ENCODE data around the gene HYAL1.
"Not testable (repeated sequence)": the region's sequence is repeated elsewhere in the genome, so short reads cannot be mapped to it uniquely, and the experiment has no call there.

Gene HYAL1

GRCh38 chr3:50294089-50294488 lies 9.3 kb downstream of the HYAL1 start:
- DNase-seq (ENCODE audit: low read depth), result no peak

GRCh38 chr3:50293079-50293801 lies 10.1 kb downstream of the HYAL1 start:
- no peak for DNase-seq (ENCODE audit: low read depth)

DNA sequence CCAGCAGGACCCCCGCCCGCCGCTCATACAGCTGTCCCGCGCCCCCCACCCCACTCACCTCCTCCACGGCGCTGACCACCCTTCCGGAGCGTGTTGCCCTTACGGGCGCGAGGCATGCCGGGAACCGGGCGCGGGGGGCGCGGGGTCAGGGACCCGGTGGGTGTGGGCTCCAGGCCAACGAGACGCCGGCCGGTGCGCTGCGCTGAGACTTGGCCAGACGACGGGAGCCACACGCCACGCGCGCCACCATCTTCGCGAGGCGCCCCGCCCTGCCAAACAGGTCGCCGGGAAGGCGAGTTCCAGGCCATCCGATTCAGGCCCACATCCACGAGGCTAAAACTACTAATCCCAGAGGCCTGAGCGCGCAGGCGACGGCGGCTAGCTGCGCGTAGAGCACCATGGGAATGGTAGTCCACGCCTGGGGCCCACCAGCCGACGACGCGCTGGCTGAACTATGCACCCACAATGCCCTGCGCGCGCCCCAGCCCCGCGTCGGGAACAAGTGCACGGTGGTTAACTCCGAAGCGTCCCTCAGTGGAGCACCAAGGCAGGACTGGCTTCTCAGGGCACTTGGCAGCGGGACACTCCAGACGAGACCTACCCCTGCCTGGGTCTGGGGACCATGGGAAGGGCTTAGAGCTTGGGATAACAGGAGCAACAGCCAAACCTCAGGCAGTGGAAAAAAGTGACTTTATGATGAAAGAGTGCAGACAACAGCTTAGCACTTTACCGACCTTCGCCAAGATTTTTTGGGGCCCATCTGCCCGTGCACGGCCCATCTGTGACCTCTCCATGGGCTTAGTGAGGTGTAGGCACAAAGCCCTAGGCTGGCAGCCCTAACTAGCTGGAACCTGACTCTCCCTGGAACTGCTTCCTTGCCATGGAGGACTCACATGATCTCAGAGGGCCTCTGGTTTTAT lies 11.0 kb downstream of the HYAL1 start, which contains the start of gene IFRD2:
Gene IFRD2 (minus strand): TSS at position 271 of the 920 bp plus-strand sequence. CDS start 155 bp downstream, at position 116.
- peak; percentile 94 for DNase-seq (ENCODE audit: low read depth)

DNA sequence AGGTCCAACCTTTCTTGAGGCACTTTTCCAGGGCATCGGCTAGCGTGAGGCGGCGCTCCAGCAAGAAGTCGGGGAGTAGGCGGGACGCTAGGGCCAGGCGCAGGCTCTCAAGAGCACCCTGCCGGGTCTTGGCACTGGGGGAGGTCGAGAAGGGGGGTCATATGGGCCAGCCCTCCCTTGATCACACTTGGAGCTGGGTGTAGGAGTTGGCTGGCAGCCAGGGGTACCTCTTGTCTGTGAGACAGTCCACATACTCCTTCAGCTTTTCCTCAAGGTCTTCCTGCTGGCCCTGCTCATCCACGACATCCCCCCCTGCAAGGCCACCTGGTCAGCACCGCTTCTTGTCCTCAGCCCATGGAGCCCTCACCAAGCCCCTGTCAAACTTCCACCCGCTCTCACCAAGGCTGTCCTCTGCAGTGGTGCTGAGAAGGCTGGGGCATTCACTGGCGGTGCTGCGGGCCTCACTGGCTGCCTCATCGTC lies 13.2 kb downstream of the HYAL1 start:
- DNase-seq (ENCODE audit: low read depth), result no peak

GRCh38 chr3:50289130-50289529 lies 14.2 kb downstream of the HYAL1 start:
- no peak for DNase-seq (ENCODE audit: low read depth)

DNA sequence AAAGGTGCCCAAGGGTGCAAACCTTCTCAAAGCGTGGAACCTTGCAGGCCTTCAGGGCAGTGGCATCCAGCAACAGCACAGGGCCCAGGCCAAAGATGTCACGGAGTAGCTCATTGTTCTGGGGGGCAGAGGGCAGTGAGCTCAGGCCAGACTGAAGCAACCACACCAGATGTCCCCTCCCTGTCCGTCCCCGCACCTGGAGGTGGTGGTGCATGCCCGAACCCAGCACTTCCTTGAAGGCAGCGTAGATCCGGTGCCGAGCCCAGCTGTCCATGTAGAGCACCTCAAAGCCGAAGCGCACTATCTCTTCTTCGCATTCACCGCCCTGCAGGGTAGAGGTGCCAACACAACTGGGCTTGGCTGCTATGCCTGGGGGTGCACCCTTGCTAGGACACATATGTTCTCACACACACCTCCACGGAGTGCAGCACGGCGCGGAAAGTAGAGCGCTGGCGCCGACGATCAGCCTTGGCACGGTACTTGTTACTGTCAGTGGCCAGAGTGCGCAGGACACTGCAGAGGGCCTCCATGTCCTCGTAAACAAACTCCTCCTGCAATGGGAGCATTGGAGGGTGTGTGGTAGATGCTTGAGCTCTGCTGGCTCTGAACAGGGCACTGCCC lies 14.9 kb downstream of the HYAL1 start:
- DNase-seq (ENCODE audit: low read depth), result no peak

DNA sequence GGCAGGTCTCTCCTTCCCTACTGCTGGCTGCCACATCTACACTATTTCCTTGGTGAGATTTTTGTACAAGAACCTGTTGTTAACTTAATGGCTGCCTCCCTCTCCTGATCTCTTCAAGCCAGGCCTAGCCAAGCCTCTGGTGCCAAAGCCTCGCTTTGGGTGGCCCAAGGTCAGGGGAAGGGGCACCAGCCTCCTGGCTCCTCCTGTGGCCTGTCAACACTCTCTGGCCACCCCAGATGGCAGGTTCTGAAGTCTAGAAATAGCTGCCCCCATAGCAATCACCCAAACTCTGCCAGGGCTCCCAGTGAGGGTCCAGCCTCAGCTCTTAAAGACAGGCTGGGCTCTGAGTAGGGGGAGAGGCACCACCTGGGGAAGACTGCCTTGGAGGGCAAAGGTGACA lies 16.1 kb downstream of the HYAL1 start:
- DNase-seq (ENCODE audit: low read depth), result no peak

DNA sequence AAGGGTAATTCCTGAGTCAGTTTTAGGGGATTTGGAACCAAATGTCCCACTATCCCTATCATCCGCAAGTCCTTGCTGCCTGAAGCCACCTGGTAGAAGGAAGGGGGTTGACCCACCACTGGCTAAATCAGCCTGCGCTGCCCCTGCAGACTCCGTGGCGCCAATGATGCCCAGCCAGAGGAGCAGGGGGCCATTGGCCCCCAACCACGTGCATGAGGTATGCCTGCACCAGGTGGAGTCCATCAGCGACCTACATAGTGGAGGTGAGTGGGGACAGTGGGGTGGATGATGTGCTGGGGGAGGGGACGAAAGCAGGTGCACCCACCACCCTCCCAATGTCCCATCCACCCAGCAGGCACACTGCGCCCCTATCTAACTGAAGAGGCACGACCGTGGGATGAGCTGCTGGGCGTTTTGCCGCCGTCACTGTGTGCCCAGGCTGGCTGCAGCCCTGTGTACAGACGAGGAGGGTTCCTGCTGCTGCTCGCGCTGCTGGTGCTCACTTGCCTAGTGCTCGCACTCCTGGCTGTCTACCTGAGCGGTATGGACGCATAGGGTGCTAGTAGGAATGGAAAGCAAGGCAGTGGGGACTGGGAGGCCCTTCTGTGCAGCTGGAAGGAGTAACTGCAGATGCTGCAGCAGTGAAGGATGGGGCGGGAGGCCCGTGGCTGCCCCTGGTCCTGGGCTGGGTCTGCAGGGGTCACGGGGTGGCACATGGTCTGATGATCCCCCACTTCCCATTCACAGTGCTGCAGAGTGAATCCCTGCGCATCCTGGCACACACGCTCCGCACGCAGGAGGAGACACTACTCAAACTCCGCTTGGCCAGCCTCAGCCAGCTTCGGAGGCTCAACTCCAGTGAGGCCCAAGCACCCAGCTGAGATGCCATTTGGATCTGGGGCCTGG lies 16.8 kb downstream of the HYAL1 start:
- DNase-seq (ENCODE audit: low read depth), result no peak

GRCh38 chr3:50284121-50284520 lies 19.3 kb downstream of the HYAL1 start:
- not testable (repeated sequence) for DNase-seq (ENCODE audit: low read depth)

DNA sequence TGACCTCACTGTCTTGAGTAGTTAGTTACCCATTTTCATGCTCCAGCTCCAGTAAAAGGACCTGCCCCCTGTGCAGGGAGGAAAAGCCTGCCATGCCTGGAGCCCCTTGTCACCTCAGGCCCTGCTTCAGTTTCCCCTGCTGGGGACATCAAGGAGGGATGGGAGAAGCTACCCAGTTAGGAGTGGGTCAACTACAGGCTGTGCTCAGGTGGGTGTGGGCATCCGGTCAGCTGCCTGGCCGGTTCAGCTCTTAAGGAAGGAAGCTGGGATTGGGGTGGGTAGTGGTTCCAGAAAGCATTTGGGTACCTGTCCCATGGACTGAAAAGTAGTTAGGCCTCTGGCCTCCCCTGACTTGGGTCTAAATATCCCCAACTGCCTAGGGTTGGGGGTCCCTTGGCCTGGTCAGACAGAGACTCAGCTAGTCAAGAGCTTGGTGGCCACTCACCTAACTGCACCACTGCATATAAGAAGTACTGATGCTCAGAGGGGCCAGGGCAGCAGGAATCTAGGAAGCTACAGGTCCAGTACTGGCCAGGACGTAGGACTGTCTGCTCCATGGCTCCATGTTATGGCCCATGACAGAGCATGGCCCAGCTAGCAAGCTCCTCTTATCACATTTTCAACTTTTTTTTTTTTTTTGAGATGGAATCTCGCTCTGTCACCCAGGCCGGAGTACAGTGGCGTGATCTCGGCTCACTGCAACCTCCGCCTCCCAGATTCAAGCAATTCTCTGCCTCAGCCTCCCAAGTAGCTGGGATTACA lies 23.9 kb downstream of the HYAL1 start:
- no peak for DNase-seq (ENCODE audit: low read depth)

DNA sequence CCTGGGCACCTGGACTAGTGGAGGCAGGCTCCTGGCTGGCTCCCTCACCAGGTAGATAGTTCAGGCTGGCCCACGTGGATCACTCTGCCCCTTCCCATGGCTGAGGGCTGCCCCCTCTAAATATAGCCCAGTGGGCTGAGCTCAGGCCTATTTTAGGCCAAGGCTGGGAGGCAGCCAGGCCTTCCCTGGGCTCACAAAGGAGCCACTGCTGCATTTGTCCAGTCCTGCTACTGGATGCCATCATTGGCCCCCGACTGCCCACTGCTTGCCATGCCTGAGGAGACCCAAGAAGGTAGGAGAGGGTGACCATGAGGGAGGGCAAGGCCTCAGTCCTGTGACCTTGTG lies 24.5 kb downstream of the HYAL1 start, which contains the start of gene LSMEM2:
Gene LSMEM2 (plus strand): TSS at position 208 of the 345 bp plus-strand sequence. CDS start 27 bp downstream, at position 235.
- DNase-seq (ENCODE audit: low read depth), result no peak

- DNase-seq (ENCODE audit: low read depth), result no peak
Measured at GRCh38 chr3:50278123-50278879, 25.1 kb downstream of the HYAL1 start.

DNA sequence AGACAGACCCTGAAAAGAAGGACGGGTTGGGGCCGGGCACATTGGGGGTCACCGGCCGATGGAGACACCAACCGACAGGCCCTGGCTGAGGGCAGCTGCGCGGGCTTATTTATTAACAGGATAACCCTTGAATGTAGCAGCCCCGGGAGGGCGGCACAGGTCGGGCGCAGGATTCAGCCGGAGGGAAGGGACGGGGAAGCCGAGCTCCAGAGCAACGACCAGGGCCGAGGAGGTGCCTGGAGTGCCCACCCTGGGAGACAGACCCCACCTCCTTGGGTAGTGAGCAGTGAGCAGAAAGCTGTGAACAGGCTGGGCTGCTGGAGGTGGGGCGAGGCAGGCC lies 26.6 kb downstream of the HYAL1 start:
- DNase-seq (ENCODE audit: low read depth), result no peak

- DNase-seq (ENCODE audit: low read depth), result no peak
Measured at GRCh38 chr3:50275996-50276761, 27.2 kb downstream of the HYAL1 start.

- no peak for DNase-seq (ENCODE audit: low read depth)
Measured at GRCh38 chr3:50275141-50275995, 28.0 kb downstream of the HYAL1 start.

GRCh38 chr3:50274371-50275104 lies 28.8 kb downstream of the HYAL1 start:
- DNase-seq (ENCODE audit: low read depth), result no peak

DNA sequence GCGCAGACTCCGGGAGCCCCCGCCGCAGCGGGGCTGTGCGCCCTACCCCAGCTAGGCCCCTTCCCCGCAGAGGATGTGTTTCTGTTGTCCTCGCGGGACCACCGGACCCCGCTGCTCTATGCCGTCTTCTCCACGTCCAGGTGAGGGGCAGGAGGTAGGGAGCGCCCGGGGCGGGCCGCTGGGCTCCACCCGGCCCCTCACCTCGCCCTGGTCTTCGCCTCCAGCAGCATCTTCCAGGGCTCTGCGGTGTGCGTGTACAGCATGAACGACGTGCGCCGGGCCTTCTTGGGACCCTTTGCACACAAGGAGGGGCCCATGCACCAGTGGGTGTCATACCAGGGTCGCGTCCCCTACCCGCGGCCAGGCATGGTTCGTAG lies 29.7 kb downstream of the HYAL1 start:
- no peak for DNase-seq (ENCODE audit: low read depth)
